Left hindlimb (tissue), 1 donor: ENCODE data around the gene DGKD.

Source experiments
- DNase-seq: peaks from one replicate; pipeline ENCODE4 v3.0.0-alpha.2; 2018

DGKD gene

DNA sequence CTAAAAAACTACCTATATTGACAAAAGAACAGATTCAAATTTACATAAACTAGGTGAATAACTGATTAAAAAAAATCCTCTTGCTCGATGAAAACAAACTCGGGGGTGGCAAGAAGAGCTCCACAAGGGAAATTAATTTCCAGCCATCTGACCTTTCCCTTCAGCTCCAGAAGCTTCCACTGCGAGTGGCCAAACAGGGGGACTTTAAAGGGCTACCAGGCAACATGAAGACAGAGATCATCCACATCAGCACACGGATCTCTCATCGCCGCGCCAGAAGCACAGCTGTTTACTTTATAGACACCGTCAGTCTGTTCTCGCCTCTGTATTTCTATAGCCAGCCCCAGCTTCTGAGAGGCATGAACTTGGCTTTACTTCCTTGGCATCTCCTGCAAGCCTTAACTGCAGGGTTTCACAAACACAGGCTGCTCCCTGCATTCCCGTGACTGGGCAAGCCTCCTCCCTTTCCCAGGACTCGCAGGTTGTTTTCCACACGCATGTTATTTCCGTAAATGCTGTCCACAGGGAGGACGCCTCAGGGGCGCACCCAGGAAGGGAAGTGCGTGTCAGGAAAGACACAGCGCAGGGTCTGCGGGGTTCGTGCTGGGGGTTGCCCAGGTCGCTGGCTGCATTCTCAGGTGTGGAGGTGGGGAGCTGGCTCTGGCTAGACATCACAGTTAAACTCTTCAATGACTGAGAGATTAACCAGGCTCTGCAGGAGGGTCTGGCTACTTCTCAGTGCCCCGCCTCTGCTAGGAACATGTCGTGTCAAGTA is 127.3 kb downstream of the DGKD start:
- DNase-seq = peak; percentile 23

- no peak for DNase-seq
These were observed 128.3 kb downstream of the DGKD start for GRCh38 chr2:233482616-233483015.

GRCh38 chr2:233485726-233486125 is 131.4 kb downstream of the DGKD start:
- no peak for DNase-seq

DNA sequence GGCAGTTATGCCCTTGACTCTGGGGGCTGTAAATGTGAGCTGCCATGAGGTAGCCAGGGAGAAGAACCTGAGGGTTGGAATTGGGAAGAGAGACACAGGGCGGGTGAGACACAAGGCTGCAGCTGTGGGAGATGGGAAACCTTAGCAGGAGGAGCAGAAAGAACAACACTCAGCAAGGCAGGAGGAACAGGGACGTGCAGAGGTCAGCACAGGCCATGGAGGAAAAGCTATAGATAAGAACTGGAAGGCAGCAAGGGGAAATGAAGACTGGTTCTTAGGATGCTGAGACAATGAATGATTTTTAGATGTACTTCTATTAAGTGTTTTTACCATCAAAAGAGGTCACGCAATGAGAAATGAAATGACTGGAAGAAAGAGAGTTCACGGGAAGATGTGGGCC is 132.1 kb downstream of the DGKD start:
- no peak for DNase-seq

GRCh38 chr2:233486778-233487552 is 132.7 kb downstream of the DGKD start:
- DNase-seq = no peak

GRCh38 chr2:233487748-233488345 is 133.6 kb downstream of the DGKD start:
- no peak for DNase-seq

DNA sequence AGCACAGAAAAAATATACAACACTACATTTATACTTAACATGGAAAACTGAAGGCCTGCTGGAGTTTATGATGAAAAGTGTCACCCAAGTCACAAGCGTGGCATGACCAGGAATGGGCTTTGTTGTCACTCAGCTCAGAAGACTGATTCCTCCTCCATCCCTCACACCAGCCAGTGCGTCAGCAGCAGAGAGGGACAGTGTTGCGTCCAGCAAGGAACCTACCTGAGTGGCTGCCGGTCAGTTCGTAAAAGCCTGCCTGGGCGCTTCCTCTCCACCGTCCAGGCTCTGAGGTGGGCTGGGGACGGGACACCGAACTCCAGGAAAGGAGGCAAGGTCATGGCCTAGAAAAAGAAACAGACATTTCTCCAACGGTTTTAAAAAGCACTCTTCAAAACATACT is 134.8 kb downstream of the DGKD start:
- no peak for DNase-seq

DNA sequence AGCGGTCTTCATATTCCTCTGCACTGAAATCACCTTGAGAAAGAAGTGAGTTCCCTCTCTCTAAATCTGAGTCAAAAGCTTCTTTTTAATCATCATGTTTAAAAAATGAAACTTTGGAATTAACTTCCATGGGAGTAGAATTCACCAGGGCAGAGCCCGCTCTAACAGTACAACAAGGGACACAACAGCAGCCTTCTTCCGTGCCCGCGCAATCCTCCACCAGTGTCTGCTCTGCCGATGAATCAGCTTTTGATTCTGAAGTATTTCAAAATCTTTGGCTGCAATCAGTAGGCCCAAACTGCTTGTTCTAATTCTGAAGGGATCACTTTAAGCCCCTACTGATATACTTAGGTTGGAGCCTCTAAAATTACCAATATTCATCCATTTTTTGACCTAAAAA is 135.4 kb downstream of the DGKD start:
- DNase-seq = no peak

DNA sequence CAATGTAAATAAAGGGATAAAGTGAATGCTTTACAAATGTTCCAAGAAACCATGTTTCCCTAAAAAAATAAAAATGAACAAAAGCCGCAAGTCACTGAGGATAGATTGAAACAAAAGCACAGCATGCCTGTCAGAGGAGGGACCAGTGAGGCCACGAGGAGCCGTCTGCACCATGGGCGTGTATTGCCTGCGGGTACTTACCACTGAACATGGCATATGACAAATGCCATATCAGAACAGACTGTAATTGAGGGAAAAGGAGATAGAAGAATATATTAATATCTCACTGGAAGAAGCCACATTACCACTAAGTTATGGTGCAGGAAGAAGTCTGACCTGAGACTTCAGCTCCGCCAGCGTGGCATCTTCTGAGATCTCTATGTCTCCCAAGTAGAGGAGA is 136.5 kb downstream of the DGKD start:
- no peak for DNase-seq

DNA sequence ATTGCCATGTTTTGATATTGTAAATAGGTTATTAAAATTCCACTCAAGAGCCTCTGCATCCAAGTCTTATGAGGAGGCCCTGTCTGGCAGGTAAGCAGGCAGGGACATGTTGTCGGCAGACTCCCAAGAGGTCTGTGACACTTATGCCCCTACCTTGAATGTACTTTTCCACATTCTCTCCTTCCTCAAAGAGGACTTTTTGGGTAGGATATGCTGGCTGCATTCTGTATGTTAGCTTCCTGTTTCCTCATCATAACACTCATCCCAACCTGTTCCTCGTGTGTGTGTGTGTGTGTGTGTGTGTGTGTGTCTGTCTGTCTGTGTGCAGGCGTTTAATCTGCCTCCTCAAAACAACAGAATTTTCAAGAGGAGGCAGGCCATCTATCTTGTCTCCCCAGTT is 137.0 kb downstream of the DGKD start:
- no peak for DNase-seq

GRCh38 chr2:233492078-233492477 is 137.8 kb downstream of the DGKD start:
- DNase-seq = no peak

DNA sequence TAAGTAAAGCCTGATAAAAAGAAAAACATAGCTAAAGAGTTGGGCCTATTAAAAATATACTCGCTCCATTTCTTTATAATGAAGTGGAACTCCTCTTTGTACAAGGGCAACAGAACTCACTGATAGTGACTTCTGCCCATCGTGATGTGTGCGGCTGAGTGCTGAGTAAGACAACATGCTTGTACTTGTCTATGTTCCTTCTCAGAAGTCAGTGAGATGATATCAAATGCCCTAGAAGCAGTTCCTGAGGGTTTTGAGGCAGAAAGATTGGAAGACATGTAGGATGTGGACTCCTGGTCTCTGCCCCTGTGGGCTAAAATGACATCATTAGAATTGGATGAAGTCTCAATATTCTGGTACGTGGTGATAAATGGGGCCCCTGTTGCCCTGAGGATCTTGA is 138.5 kb downstream of the DGKD start:
- no peak for DNase-seq

- no peak for DNase-seq
These were observed 141.5 kb downstream of the DGKD start for GRCh38 chr2:233495503-233496496.

- no peak for DNase-seq
These were observed 143.4 kb downstream of the DGKD start for GRCh38 chr2:233497692-233498091.

GRCh38 chr2:233498126-233498525 is 143.8 kb downstream of the DGKD start:
- no peak for DNase-seq

GRCh38 chr2:233499928-233500327 is 145.6 kb downstream of the DGKD start:
- no peak for DNase-seq

- no peak for DNase-seq
These were observed 147.1 kb downstream of the DGKD start for GRCh38 chr2:233501198-233502076.

GRCh38 chr2:233503481-233503880 is 149.2 kb downstream of the DGKD start:
- no peak for DNase-seq

DNA sequence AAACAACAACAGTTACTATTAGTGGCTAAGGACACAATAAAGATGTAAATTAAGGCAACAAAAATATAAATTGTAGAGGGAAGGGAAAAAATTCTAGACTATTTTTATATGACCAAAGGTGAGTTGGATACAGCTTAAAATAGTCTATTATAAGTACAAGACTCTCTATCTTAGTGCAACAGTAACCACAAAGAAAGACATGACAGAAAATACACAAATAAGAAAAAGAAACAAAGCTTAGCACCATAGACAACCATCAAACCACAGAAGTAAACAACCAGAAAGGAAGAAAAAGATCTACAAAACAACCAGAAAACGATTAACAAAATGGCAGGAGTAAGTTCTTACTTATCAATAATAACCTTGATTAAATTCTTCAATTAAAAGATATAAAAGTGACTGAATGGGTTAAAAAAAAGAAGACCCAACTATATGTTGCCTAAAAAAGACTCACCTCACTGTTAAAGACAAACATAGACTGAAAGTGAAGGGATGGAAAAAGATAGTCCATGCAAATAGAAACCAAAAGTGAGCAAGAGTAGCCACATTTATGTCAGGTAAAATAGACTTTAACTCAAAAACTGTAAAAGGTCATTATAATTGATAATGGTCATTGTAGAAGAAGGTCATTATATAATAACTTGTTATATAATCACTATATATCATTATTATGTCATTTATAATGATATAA is 149.8 kb downstream of the DGKD start:
- DNase-seq = no peak

DNA sequence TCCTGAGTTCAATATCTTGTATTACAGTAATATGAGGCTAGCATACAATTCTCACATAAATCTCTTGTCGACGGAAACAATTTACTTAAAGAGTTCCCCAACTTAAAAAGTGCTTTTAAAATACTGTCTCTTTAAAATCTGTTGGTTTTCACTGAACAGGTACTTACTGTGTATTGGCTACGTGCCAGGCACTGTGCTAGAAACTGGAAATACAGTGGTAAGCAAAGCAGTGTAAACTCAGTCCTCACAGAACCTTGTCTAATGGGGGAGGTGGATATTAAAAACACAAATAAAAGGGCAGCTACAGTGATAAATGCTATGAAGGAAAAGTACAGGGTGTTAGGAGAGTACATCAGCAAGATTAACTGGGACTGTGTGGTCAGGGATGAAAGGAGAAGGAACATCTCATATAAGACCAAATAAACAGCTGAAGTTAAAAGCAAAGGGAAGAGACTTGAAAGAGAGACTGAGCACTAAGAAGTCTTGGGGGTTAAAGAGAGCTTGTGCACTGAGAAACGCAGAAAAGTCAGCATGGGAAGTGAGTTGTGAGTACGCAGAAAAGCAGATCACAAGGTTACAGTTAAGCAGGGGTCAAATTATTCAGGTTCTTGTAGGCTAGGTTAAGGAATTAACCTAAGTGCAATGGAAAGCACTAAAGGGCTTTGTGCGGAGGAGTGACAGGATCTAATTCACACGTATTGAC is 159.8 kb downstream of the DGKD start:
- DNase-seq = no peak
